Hematopoietic multipotent progenitor cell treated with erythropoietin and hydrocortisone succinate and interleukin-3 and kit ligand, for 4 days (in vitro differentiated cells): ENCODE measurements around the gene PFDN5.
"Not testable (repeated sequence)": the region's sequence is repeated elsewhere in the genome, so short reads cannot be mapped to it uniquely, and the experiment has no call there.

ENCODE experiments used
- DNase-seq: peaks from one replicate; pipeline ENCODE4 v3.0.0-alpha.2; 2015

Gene PFDN5

DNA sequence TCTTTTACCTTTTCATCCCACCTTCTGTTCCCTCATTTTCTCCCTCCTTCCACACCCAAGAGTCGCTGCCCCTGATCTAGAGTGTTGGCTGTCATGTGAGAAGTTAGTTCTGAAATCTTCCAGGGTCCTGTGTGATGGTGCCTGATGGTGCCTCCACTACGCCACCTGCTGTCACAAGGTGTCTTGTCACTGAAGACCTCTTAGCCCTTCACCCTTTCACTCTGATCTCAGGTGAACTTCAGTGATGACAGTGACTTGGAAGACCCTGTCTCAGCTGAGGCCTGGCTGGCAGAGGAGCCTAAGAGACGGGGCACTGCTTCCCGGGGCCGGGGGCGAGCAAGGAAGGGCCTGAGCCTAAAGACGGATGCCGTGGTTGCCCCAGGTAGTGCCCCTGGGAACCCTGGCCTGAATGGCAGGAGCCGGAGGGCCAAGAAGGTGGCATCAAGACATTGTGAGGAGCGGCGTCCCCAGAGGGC lies 7.6 kb upstream of the PFDN5 start:
- peak; percentile 84 for DNase-seq

DNA sequence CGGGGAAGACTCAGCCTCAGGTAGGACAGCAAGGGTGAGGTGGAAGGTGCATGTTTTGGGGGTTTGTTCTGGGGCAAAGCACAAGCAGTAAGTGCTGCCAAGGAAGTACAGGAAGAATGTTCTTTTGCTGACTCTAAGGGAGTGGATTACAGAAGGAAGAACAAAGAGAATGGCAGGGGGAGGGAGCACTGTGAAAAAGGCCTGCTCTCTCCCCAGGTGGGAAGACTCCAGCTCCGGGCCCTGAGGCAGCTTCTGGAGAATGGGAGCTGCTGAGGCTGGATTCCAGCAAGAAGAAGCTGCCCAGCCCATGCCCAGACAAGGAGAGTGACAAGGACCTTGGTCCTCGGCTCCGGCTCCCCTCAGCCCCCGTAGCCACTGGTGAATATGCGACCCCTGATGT lies 7.0 kb upstream of the PFDN5 start:
- no peak for DNase-seq

DNA sequence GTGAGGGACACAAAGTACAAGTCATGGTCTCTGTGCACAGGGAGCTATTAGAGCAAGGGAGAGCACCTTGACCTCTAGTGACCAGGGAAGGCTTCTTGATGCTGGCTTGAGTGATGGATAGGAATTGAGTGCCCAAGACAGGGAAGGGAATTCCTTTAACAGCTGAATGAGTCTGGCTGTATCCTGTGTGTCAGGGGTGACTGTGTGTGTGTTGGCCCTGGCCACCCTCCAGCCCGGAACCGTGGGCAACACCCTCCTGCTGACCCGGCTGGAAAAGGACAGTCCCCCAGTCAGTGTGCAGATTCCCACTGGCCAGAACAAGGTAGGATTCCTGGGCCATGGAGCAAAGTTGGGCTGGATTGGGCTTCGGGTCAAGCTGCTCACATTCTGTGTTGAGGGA lies 5.5 kb upstream of the PFDN5 start:
- DNase-seq = no peak

DNA sequence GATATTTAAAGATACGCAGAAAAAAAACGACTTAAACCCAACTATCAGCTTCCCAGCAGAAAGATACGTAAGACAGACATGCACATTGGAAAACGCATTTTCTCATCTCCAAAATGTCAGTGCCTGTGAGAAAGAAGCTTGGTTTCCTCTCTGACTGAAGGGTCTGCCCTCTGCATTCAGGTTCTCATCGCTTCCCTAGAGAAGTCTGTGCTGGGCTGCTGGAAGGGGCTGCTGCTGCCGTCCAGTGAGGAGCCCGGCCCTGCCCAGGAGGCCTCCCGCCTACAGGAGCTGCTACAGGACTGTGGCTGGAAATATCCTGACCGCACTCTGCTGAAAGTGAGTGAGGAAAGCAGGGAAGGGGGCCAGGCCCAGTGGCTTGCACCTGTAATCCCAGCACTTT lies 4.7 kb upstream of the PFDN5 start:
- no peak for DNase-seq

DNA sequence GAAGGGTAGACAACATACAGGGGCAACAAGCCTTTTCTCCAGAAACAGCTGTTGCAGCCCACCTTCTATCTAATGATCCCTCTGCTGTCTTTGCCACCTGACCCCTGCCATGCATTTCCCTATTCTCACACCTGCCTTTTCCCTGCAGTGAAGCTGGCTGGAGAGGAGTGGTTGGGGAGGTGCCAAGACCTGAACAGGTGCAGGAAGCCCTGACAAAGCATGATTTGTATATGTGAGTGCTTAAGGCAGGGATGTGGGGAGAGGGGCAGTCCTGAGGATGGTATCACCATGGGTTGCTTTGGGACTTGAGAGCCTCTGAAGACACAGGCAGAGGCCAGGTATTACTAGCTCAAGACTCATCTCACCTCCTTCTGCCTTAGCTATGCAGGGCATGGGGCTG lies 2.9 kb upstream of the PFDN5 start:
- DNase-seq = no peak

DNA sequence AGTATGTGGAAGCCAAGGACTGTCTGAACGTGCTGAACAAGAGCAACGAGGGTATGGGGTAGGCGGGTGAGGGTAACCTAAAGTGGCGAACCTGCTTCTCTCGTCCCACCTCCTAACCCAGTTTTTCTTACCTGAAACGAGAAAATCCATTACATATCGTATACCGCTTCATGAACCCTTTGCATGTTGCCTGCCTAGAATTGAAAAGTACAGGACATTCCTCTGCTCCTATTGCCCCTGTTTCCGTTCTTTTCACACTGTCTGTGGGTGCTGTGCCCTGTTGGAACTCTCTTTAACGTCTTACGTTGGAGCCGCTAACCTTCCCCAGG lies 513 bp downstream of the PFDN5 start:
- DNase-seq = no peak

DNA sequence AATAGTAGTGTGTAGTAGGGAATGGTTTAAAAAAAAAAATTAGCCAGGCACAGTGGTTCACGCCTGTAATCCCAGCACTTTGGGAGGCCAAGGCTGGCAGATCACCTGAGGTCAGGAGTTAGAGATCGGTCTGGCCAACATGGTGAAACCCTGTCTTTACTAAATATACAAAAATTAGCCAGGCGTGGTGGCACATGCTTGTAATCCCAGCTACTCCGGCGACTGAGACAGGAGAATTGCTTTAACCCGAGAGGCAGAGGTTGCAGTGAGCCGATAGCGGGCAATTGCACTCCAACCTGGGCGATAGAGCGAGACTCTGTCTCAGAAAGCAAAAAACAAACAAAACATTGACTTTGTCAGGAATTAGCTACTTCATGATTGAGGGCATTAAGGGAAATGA lies 1.8 kb downstream of the PFDN5 start:
- not testable (repeated sequence) for DNase-seq

DNA sequence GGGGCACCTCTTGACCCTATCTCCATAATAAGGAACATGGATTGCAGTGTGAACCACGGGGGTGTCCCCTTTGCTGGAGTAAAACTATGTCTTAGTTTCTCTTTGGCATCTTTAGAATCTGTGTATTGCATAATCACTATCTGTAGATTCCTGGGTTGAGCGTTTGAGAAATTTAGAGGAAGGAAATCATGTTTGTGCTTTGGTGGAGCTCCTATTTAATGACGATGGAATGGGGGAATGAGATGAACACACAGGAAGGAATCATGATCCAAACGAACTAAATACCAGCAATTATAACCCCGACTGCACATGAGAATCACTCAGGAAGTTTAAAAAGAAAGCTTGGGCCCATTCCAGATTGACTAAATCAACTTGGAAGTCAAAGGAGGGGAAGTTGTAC lies 2.8 kb downstream of the PFDN5 start:
- DNase-seq = peak; percentile 43

DNA sequence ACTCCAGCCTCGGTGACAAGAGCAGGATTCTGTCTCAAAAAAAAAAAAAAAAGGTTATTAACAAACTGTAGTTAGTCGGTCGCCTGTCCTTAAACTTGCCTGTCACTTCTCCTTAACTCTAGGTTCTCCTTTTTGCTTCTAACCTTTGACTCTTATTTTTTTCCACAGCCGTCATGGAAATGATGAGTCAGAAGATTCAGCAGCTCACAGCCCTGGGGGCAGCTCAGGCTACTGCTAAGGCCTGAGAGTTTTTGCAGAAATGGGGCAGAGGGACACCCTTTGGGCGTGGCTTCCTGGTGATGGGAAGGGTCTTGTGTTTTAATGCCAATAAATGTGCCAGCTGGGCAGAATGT lies 3.7 kb downstream of the PFDN5 start:
- DNase-seq = peak; percentile 87

DNA sequence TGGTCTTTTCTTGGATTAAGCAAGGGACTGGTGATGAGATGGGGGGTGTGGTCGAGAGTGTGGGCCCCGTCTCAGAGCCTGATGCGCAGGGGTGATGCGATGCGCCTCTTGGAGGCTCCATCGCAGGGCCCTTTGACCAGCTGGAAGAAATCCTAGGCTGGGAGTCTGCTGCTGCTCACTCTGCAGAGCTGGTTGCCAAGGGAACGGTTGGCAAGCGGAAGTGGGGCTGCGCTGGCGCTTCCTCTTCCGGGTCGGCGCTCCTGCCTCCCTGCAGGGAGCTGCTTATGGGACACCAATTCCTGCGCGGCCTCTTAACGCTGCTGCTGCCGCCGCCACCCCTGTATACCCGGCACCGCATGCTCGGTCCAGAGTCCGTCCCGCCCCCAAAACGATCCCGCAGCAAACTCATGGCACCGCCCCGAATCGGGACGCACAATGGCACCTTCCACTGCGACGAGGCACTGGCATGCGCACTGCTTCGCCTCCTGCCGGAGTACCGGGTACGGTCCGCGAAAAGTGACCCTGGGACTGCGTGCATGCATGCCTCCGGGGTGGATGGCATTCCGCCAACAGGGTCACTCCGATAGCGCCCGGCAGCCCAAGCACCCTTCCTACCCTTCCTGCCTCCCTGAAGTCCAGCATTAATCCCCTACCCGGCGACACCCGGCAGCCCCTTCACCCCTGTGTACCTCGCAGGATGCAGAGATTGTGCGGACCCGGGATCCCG lies 4.3 kb downstream of the PFDN5 start, which contains the start of gene MYG1:
Gene MYG1, plus strand, starts transcription at position 242 of the 727 bp plus-strand sequence. Its CDS starts 43 bp downstream, at position 285.
- DNase-seq = peak; percentile 97

DNA sequence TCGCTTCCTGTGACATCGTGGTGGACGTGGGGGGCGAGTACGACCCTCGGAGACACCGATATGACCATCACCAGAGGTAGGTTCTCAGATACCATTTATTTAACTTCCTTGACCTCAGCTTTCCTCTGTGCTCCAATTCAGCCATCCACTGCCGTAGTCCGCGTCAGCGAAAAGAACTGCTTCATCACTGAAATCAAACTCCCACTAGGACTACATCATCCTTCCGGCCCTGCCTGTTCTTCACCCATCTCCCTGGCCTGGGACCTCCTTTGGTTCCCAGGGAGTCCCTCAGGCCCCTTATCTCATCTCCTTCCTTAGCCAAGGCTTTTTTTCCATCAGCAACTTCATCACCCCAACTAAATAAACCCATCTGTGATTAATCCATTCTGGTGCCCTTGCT lies 4.8 kb downstream of the PFDN5 start:
- peak; percentile 18 for DNase-seq

DNA sequence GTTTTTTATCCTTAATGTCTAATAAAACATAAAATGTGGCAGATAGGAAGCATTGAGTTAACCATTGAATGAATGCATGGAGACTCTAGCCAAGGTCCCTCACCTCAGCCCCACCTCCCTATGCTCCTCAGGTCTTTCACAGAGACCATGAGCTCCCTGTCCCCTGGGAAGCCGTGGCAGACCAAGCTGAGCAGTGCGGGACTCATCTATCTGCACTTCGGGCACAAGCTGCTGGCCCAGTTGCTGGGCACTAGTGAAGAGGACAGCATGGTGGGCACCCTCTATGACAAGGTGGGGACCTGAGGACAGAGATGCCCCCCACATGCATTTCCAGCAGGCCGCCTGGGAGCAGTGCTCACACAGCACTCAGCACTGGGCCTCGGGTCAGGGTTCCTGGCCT lies 7.6 kb downstream of the PFDN5 start:
- DNase-seq = no peak

DNA sequence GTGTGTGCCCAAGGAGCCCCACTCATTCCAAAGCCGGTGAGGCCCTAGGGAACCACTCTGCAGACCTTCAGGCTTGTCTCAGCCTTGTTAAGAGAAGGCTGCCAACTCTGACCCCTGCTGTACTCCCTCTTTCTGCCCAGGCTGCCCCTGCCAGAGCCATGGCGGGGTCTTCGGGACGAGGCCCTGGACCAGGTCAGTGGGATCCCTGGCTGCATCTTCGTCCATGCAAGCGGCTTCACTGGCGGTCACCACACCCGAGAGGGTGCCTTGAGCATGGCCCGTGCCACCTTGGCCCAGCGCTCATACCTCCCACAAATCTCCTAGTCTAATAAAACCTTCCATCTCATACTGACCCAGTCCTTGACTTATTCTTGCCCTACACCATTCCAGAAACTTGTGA lies 11.5 kb downstream of the PFDN5 start:
- no peak for DNase-seq

DNA sequence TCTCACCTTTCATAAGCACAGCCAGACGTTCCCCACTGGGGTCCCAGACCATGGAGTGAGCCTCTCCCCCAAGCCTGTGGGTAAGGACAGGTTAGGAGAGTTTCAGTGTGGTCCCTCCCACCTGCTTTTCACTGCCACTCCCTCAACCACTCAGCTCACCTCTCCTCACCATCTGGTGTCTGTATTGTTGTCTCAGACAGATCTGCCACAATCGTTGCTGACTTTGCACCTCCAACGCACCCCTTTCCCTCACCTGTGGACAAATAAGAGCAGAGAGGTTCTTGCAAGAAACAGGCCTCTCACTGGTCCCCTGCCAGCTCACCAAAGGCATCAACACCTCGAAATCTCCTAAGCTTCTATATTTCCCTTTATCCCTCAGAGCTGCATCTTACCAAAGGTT lies 12.9 kb downstream of the PFDN5 start:
- DNase-seq = no peak

DNA sequence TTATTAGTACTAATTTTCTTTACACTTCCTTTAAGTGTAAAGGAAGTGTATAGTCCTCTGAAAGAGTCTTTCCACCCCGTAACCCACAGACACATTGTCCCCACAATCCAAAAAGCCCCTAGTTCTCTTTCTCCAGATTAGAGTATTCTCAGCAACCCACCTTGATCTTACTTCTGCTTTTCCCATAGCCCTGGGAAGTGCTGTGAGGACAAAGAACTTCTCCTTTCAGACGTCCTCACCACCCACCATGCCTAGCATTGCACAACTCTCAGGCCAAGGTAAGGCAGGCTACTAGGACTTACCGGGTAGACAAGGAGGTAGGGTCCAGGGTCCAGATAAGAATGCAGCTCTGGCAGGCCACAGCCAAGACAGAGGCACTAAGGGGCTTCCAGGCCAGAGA lies 18.7 kb downstream of the PFDN5 start:
- DNase-seq = peak; percentile 51

DNA sequence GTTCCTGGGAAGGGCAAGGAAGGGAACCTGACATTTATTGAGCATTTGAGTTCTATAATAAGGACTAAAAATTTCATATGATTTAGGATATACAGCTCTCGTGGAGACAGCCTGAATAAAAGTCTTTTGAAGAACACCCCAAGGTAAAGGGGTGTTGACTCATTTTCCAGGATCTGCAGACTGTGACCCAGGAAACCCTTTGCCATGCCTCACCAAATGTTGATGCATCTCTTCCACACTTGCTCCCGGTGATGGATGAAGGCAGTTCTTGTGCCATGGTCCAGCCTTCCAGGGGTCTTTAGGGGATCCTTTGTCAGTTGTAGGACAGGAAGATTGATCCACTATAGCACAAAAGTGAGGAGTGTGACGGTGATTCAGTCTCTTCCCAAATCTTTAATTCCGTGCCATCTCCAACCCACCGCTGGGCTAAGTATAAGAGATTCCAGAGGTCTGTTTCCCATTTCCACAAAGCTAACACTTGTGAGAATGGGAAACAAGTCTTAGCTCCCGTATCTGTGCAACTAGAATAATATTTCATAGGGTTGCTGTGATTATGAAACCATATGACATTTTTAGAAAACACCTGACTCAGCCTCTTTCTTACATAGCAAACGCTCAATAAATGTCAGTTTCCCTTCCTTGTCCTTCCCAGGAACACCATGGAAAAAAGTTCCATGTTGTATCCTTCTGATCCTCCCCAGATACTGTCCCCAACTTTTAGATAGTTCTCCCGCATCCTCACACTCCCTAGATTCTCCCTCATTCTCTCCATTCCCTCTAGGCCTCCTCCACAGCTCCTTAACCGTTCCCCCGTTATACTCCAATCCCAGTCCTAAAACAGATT lies 25.2 kb downstream of the PFDN5 start:
- DNase-seq = no peak

DNA sequence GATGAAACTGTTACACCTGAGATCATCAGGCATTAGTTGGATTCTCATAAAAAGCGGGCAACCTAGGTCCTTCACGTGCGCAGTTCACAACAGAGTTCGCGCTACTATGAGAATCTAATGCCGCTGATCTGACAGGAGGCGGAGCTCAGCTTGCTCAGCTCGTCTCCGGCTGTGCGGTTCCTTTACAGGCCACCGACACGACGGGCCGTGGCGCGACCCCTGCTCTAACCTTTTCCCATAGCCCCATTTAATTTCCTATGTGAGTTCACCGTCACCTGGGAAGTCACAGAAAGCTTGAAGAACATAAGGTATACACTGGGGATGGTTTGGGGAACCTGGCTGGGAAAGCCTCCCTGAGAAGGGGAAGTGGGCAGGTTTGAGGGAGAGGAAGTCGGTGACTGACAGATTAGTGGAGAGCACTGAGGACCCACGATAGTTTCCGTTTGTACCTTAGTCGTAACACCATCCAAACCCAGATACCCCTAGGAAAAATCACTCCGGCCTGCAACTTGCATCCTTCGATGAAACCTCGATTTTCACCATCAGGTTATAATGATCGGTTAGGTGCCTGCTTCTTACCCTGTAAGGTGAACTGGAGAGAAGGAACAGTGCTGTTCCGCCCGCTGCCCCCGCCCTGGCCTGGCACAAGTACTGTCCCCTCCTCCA lies 28.9 kb downstream of the PFDN5 start:
- peak; percentile 84 for DNase-seq

DNA sequence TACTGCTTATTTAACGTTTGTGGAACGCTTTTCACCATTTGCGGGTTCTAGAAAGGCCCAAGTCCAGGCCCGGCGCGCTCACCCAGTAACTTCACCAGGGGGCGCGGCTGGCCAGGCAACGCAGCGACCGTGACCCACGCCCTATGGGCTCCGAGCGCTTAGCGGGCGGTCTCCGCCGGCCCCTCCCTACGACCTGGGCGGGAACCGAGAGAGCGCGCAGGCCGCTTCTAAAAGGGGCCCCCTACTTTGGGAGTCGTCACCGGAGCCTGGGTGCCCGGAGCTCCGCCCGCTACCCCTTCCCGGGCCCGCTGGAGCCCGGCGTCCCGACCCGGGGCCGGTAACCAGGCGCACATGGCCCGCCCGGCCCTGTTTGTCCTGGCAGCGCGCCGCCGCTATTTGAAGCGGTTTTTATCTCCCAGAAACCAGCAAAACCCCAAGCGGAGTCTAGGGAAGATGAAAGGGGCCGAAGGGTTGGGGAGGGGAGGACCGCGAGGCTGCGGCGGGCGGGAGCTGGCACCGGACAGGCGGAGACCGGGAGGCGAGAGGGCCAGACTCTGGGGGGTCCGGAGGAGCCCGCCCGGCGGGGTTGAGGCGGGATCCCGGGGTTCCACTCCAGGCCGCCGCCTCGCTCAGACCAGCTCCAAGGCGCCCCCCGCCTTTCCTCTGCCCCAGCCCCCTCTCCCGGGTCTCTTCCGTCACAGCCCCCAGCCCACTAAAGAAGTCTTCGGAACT lies 29.6 kb downstream of the PFDN5 start:
- DNase-seq = peak; percentile 97

DNA sequence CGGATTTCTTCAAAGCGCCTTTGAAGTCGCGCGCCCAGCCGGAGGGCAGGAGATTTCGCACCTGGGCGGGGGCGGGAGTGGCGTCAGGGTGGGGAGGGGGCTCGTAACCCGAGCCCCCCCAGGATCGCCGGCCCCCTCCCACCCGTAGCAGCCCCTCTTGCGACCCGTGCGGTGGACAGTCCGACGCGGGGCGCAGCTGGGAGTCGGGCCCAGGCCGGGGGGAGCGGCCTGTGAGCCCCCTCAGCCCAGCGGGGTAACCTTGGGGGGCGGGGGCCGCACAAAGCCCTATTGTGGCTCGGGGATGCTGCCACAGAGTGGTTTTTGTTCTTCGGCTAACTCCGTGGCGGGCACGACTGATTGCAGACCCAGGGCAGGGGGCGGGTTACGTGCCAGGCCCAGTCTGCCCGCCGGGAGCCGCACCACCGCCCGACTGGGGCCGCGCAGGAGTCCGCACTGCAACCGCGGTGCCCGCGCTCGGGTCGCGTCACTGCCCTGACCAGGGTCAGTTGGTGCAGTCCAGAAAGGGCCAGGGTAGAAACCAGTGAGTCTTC lies 30.2 kb downstream of the PFDN5 start:
- DNase-seq = peak; percentile 61

DNA sequence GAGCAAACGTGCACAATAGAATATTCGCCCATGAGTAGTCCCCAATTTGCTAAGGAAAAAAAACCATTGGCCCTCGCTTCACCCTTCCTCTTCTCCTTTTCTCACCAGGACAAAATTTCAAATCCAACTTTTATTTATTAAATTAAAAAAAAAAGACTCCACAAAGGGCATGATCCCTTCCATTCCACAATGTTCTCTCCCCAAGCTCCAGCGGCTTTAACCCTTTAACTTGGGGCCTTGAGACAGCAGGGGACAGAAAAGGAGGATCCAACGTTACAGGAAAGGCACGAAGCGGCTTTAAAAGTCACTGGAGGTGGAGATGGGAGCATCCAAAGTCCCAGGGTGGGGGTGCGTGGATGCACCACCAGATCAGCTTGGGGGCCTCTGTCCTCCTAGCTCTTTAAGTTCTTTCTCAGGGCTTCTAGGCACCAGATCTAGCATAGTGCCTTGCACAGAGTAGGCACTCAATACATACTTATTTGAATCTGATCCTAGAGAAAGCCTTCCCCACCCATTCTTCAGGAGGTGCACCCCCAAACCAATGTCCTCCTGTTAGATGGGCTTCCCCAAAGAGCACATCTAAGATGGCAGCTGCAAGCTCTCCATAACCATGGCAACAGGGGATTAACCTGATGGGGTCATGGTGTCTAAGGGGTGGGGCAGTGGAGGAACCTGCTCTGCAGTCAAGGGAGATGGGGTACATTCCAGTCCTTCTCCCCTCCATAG lies 31.3 kb downstream of the PFDN5 start:
- no peak for DNase-seq

DNA sequence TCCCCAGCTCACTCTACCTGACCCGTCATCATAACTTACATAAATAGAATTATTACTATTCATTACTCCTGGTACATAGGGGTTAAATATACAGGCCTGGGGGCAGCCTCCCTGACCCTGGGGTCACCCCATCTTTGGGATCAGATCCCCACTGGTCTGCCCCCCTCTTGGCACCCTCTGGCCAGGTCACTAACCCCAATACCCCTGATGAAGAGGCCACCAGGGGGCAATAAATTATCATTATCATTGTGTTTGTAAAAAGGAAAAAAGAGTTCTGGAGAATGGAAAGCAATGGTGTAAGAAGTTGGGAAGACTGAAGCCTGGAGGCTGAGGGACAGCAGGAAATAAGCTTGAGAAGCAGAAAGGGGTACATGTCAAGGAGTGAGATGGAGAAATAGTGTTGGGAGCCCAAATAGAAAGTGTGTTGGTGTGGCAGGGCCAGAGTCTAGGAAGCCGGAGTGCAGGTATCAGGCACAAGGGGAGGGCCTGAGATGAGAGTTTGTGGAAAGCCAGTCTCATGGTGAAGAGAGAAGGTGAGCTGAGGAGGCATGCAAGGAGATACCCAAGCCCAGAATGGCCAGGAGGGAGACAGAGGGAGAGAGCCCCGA lies 32.2 kb downstream of the PFDN5 start:
- DNase-seq = peak; percentile 62

DNA sequence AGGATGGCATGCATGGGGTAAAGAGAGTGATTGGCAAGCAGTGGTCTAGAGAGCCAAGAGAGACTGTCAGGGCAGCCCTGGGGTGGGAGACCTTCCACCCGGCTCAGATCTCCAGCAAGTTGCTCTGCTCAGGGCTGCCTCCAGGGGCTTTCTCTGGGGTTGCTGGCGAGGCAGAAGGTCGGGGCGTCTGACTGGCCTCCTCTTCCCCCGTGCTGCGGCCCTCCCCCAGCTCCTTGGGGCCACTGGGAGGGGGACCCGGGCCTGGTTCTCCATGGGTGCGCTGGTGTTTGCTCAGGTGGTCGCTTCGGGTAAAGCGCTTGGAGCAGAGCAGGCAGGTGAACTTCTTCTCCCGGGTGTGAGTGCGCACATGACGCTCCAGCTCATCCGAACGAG lies 32.7 kb downstream of the PFDN5 start:
- DNase-seq = peak; percentile 58
